ENCODE measurements around the gene MED27.

Gene MED27

DNA sequence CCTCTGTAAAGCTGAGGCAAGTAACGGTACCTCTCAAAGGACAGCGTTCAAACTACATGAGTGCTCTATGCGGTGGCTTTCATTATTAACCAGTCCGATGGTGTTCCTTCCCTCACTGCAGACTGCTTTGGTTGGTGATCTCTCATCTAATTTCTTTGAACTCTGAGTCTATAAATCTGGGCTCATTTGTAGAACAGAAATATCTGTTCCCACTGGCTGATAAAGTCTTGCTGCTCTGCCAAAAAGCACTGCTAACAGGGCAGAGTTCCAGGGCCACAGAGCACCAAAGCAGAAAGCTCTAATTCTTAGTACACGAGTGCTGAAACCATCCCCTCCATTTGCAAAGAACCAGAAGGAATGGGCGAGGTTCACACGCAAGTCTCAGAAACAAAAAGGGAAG, 81.9 kb downstream of the MED27 start:
- no peak for DNase-seq (ENCODE audit: low read depth)

DNA sequence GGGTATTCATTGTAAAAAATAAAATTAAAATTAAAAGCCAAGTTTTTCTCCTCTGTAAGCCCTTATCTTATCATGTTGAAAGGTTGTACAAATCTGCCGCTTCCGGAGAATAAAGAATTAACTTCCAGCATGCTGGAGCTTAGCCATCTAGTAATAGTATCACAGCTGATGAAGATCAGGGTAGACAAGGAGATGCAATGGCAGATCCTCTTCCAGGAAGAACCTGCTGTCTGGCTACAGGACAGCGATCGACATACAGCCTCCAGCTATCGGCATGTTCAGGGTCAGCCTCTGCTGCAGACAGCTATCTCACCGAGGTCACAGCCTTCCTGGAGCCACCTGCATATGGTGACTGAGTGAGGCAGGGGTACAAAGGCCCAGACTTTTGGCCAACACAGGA, 82.6 kb downstream of the MED27 start:
- no peak for DNase-seq (ENCODE audit: low read depth)

DNA sequence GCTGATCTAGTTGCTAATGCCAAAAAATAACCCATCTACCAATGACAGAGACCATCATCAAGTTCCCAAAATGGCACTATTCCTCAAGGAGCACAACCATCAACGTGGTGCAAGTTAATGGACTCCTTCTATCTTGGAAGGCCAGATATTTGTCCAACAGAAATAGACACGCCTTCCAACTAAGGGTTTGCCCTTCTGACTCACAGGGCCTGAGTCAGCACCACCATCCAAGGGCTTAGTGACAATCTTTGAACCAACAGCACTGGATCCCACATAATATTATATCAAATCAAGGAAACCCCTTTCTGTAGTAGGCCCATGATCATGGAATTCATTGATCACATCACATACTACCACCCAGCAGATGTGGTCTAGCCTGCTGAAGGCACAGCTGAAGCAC, 84.3 kb downstream of the MED27 start:
- no peak for DNase-seq (ENCODE audit: low read depth)

DNA sequence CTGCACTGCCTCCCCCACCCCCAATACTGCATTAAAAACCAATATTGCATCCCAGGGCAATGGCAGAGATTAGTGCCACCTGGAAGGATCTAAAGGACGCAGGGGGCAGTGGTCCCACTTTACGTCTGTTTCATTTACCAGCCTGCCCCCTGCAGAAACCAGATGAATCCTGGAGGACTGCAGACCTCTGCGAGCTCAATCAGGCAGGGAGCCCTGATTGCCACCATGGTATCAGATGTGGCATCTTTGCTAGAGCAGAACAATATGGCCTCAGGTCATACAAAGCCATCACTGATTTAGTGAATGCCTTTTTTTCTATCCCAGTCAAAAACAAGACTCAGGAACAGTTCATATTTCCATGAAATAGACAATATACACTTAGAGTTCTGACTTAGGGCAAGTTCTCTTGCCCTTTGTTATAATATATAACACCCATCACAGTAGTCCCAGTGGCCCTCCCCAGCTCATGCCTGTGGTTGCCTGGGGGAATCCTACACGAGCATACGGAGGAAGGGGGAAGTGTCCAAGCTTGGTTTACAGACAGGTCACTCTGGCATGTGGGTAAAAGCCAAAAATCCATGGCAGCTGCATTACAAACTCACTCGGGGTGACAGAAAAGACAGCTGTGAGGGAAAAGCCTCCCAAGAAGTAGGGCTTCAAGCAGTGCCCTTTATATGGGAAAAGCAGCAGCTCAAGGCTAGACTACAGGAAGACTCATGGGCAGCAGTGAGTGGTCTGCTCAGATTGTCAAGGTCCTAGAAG, 85.1 kb downstream of the MED27 start:
- no peak for DNase-seq (ENCODE audit: low read depth)

DNA sequence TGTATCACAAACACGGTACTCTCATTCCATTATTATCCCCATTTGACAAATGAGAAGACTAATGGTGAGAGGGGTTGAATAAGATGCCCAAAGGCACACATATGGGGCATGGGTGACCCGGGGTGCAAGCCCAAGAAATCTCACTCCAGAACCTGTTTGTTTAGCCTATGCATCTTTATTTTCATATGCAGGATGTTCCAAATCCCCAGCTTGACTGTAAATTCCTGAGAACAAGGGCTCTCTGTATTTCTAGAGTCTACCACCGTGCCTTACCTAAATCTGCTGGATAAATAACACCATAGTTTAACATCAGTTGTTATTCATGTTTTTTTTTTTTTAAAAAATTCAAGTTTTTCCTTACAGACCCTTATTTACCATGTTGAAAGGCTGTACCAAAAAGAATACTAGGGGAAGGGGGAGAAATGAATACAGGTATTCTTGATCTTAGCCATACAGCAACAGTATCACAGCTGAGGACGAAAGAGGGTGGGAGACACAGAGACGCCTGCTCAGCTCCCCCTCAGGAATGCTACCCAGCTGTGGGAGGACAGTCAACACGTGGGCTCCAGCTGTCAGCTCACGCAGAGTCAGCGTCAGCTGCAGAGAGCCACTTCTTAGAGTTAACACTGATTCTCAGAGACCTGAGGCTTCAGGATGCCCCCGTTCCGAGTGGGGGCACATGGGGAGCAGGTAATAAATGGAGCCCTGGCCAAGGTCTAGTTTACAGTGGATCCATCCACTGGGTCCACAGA, 86.6 kb downstream of the MED27 start:
- DNase-seq (ENCODE audit: low read depth) = no peak

DNA sequence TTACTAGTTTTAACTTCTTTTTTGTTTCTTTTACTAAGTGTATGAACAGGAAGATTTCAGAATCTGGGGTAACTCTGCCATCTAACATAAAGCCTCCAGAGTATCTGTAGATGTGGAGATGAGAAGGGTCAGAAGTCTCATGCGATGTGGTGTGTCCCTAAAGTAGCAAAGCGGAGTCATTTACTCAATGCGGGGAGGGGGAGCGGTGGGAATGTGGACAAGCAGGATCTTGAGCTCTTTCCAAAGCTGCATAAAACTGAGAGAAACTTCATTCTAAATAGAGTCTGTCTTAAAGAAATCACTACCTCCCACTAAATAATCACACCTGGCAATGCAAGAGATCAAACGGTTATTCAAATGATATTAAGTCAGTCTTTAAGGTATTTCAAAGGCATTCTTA, 92.4 kb downstream of the MED27 start:
- no peak for DNase-seq (ENCODE audit: low read depth)

DNA sequence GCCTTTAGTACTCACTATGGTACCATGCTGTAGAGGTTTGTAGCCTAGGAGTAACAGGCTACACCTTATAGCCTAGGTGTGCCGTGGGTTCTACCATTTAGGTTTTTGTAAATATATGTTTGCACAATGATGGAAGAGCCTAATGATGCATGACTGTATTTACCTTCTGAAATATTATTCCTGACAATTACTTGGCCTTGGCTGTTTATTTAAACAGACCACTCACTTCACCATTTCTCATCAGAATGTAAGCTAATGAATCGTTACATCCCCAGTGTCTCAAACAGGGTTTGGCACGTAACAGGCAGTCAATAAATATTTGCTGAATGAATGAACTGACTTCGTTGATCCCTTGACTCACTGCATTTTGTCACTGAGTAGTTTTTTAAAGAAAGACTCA, 93.1 kb downstream of the MED27 start:
- no peak for DNase-seq (ENCODE audit: low read depth)

DNA sequence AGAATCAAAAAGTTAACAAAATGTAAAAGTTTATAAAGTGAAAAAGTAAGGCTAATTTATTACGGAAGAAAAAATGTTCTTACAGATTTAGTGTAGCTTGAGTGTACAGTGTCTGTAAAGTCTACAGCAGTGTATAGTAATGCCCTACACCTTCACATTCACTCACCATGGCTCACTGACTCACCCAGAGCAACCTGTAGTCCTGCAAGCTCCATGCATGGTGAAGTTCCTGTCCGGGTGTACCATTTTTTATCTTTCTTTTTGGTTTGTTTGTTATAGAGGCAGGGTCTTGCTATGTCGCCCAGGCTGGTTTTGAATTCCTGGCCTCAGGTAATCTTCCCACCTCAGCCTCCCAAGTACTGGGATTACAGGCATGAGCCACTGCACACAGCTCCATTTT, 93.6 kb downstream of the MED27 start:
- DNase-seq (ENCODE audit: low read depth) = no peak

DNA sequence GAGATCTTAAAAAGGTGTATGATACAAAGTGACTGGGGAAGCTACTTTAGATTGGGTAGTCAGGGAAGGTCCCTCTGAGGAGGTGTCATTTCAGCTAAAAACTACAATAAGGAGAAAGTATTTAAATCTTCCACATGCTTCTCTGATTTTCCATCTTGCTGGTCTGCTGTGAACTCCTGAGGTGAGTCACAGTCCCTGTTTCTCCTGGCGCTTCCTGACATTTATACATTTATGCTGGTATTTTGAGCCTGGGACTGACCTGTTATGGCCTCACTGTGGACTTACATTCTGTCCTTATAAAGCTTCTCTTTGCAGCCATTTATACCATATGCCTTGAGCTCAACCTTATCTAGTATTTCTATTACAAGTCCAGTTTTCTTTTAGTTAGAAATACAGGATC, 95.1 kb downstream of the MED27 start:
- DNase-seq (ENCODE audit: low read depth) = no peak

DNA sequence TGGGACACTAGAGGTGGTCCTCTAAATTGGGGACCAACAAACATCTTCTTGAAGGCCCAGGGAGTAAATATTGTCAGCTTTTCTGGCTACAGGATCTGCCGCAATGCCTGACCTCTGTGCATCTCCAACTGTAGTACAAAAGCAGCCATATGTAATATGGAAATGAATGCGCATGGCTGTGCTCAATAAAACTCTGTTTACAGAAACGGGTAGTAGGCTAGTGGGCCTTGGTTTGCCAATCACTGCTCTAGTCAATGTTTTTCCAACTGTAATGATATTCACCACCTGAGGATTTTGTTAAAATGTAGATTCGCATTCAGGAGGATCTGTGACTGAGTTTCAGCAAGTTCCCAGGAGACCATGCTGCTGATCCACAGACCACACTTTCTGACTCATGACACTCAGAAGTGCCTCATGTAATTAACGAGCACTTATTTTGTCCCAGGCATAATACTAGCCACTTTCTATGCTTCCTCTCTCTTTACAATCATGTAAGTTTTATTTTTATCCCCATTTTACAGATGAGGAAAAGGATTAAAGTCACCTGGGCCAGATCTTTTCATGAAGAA, 96.9 kb downstream of the MED27 start:
- no peak for DNase-seq (ENCODE audit: low read depth)

DNA sequence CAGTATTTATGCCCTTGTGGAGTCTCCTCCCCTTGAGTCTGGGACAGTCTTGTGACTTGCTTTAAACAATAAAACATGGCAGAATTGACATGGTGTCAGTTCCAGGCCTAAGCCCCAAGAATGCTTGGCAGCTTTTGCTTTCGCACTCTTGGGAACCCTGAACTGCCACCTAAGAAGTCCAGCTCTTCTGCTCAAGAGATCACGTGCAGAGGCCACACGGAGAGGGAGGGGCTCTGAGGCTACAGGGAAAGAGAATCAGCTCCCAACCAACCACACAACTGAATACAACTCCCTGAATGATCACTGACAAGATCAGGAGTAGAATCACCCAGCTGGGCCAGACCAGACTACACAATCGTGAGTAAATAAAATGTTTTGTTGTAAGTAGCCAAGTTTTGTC, 97.6 kb downstream of the MED27 start:
- no peak for DNase-seq (ENCODE audit: low read depth)

DNA sequence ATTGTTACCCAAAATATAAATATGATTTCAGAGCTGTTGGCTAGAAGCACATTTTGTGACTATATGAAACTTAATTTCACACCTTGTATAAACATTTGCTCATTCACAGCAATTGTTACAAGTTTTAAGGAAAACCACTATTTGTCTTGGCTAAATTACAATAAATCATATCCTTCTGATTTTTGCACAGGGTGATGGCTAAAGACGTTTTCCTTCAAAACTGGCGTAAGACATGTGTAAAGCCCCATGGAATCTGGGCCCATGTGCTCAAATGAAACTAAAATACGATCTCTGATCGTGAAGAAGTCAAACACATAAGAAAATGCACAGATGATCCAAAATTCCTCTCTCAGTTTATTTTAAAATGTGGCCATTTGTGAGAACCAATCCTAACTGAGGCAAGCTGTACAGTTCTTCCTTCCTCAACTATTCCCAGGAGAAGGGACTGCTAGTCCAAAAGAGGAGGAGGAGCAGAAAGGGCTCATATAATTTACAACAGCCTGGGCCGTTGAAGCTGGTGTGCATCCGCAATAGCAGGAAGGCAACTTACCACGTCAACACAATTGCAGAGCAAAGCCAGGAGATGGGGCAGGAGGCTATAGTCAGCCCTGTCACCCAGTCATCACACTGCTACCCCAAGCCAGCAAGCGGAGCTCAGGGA, 98.4 kb downstream of the MED27 start:
- DNase-seq (ENCODE audit: low read depth) = no peak

DNA sequence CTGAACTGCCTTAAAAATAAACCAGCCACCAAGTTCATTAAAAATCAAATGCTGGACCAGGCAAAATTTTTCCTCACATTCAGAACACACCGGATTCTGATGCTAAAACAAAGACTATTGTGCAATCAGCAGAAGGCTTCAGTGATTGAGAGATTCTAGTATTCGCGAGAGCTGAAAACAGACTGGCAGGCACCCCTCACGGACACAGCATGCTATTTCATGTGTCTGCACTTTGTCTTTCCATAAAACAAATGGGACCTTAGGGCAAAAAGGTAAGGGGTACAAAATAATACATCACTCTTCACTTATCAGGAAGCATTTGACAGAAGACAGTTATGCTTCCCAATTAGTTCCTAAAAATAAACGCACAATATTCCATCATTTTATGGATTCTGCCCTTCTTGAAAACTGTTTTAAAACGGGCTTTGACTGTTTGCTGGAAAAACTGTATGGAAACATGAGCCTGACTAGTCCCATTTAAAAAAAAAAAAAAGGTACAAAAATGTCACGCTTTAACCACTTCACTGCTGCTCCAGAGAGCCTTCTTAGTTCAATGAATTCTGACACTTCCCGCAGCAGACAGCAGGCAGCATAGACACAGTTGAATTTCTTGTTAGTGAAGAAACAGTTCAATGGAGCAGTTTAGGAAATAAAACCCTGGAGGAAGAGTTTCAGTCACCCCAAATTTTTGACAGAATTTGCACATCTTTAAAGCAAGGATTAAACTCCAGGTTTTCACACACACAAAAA, 99.2 kb downstream of the MED27 start:
- no peak for DNase-seq (ENCODE audit: low read depth)

DNA sequence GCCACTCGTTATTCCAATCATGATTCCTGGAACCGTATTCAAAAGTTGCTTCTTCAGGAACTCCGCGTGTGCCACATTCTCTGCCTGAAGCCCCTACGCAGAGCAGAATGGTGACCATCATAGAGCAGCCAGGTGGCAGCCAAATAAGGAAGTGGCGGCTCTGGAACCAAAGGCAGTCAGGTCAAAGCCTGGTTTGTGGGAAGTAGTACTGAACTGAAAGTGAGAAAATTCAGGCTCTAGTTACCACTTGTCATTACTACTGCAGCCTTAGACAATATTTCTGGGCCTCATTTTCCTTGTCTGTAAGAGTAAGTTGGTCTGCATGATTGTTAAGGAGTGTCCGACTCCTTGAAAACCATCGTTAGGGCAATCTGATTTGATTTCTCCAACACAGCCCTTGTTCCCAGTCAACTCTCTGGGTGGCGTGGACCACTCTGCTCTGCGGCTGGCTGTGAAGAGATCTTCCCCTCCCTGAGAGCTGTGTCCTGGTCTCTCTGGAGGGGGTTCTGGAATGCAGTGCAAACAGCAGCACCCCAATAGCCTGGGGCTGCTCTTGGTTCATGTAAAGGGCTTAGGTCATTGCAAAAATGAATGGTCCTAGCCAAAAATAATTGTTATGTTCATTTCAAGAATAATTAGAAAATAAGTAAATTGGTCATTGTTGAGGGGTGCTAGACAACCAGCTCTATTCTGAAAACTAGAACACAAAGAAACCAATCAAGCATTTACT, 102.4 kb downstream of the MED27 start:
- no peak for DNase-seq (ENCODE audit: low read depth)

DNA sequence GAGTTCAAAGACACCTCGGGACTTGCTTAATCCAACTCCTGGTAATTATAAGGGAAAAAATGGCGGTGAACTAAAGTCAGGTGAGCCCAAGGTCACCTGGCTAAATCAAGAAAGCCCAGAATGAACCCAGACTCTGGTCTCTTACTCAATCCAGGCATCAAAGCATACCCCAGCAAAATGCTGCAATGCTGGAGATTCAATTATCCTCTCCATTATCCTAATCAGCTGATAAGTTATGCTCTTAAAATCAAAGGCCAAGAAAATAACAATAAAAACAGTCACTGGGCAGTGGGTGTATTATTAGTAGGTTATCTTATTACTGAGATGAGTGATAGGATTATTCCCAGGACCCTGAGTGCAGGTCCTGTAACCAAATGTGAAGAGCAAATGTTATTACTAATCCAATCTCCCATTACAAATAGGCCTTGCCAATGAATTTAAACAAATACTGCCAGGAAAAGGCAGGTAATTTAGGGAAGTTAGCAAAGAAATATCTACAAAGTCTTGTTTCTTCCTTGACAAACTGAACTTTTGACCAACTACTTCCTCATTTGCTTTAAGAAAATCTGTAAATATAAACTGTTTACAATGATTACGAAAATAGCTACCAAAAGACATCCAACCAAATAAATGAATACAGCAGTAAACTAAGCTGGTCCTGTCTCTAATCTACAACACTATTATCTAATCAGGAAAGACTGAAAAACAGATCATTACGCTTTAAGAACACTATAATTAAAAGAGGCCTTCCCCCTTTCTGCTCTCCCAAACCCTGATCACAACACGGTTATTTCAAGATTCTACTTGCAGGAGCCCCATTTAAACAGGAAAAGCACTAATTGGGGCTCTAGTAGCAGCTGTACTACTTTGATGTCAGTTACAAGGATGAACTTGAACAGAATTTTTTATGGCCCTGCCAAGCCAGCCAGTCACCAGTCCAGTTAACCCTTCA, 103.2 kb downstream of the MED27 start:
- no peak for DNase-seq (ENCODE audit: low read depth)

DNA sequence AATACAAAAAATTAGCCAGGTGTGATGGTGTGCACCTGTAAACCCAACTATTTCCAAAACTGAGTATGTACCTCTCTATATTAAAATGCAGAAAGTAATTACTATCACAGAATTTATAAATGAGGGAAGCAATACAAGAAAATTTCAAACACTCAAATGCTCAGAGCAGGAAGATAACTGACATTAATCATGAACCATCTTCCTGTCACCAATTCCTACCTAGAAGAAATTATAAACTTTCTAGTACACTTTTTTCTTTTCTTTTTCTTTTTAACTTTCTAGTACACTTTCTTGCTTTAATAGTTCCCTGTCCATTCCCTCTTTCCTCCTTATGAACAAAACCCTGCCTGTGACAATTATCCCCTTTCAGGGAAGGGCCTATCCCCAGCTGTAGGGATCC, 106.8 kb downstream of the MED27 start:
- DNase-seq (ENCODE audit: low read depth) = no peak

DNA sequence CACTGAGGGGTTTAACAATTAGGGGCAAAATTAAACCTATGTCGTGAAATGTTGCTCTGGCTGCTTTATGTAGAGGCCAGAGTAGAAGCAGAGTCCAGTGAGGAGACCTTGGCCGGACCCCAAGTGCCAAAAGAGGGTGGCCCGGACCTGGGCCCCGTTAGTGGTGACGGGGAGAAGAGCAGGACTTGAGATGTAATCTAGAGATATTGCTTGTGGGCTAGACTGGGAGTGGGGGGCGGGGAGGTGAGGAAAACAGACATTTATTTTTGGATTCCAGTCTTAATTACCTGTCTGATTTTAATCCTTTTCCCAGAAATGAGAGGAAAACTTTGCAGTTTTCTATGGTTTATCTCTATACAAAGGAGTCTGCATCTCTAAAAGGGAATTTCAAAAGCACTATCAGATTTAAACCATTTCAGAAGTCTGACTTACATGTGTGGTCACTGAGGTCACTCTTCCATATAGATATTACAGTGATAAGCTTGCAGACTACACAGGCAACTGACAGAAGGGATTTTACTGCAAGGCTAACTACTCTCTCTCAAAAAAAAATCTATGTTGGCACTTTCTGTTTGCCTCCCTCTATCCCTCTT, 108.1 kb downstream of the MED27 start:
- no peak for DNase-seq (ENCODE audit: low read depth)

DNA sequence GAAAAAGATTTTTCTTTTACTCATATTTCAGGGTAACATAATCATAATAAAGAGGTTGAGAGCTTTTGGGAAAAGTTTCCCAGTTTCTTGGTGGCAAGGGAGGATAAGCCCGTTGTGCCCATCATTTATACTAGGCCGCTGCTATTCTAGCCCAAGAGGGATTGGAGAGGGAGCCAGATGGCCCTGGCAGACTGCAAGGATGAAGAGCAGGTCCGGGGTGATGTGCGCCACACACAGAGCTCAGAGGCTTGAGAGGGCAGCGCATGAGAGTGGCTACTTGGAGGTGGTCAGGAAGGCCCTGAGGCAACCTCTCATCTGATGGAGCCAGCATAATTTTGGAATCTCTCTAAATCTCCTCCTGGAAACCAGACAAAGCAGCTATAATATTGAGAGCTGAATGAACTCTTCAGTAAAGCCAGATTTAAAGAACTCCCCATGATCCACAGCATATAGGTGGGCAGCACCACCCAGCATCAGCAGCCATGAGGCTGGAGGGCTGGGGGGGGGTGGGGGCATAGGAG, 110.1 kb downstream of the MED27 start:
- no peak for DNase-seq (ENCODE audit: low read depth)

DNA sequence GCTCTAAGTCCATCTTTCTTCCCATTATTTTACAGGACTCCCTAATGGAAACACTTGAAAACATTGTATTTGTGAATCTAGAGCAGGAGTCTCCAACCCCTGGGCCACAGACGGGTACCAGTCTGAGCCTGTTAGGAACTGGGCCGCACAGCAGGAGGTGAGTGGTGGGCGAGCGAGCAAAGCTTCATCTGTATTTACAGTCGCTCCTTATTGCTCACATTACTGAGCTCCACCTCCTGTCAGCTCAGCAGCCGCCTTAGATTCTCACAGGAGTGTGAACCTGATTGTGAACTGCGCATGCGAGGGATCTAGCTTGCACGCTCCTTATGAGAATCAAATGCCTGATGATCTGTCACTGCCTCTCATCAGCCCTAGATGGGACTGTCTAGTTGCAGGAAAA, 111.0 kb downstream of the MED27 start:
- DNase-seq (ENCODE audit: low read depth) = no peak

DNA sequence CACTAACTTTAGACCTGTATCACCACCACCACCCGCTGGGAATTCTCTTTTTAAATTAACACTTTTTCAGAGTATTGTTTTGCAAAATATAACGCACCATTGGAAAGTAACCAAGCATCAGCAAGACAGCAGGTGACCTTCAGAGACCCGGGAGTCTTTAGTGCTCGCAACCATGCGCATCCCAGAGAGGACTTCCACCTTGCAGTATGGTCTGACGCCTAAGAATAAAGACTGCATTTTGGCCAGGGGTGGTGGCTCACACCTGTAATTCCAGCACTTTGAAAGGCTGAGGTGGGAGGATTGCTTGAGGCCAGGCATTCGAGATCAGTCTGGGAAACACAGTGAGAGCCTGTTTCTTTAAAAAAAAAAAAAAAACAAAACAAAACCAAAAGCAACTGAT, 113.8 kb downstream of the MED27 start:
- no peak for DNase-seq (ENCODE audit: low read depth)

All from GM04503 (cell line).